IMR-90 (cell line): ENCODE results near the gene LRP3.

Source experiments
- CEBPB ChIP-seq: IDR thresholded peaks from 2 replicates; pipeline ENCODE4 v1.6.1; 2012; ENCODE audit warnings: low read depth, low read length, improper control_type of control experiment
- CHD1 ChIP-seq: IDR thresholded peaks from 2 replicates; pipeline ENCODE4 v1.6.1; 2012; ENCODE audit warnings: low read depth, low read length, improper control_type of control experiment
- MAFK ChIP-seq: IDR thresholded peaks from 2 replicates; pipeline ENCODE4 v1.6.1; 2012; ENCODE audit warnings: low read depth, low read length, improper control_type of control experiment
- POLR2A ChIP-seq: IDR thresholded peaks from 2 replicates; pipeline ENCODE4 v1.6.1; 2012; ENCODE audit warnings: mild to moderate bottlenecking, low read depth, low read length
- RFX5 ChIP-seq: IDR thresholded peaks from 2 replicates; pipeline ENCODE4 v1.8.0; 2012; ENCODE audit warnings: low read depth, mild to moderate bottlenecking, low read length, moderate library complexity
- SMC3 ChIP-seq: fragments of 150-350 bp; IDR thresholded peaks from 2 replicates; pipeline ENCODE4 v1.6.1; 2016; ENCODE audit warnings: low read depth, mild to moderate bottlenecking, antibody characterized with exemption, low read length, moderate library complexity
- TF ChIP-seq, protein P1 (sequence below): conservative IDR thresholded peaks from 2 replicates; pipeline ENCODE4 v1.5.1; 2012; ENCODE audit warnings: mild to moderate bottlenecking, low read depth, low read length, improper control_type of control experiment
- TF ChIP-seq, protein P2 (sequence below): fragments of 150-350 bp; IDR thresholded peaks from 2 replicates; pipeline ENCODE4 v1.6.1; 2017; ENCODE audit warnings: mild to moderate bottlenecking, antibody characterized with exemption, low read length, low read depth

- TF ChIP-seq, protein P1, sequence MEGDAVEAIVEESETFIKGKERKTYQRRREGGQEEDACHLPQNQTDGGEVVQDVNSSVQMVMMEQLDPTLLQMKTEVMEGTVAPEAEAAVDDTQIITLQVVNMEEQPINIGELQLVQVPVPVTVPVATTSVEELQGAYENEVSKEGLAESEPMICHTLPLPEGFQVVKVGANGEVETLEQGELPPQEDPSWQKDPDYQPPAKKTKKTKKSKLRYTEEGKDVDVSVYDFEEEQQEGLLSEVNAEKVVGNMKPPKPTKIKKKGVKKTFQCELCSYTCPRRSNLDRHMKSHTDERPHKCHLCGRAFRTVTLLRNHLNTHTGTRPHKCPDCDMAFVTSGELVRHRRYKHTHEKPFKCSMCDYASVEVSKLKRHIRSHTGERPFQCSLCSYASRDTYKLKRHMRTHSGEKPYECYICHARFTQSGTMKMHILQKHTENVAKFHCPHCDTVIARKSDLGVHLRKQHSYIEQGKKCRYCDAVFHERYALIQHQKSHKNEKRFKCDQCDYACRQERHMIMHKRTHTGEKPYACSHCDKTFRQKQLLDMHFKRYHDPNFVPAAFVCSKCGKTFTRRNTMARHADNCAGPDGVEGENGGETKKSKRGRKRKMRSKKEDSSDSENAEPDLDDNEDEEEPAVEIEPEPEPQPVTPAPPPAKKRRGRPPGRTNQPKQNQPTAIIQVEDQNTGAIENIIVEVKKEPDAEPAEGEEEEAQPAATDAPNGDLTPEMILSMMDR, result no peak
- no peak for TF ChIP-seq POLR2A
- no peak for TF ChIP-seq SMC3
- TF ChIP-seq CHD1, result no peak
- TF ChIP-seq RFX5, result no peak
- TF ChIP-seq, protein P2, sequence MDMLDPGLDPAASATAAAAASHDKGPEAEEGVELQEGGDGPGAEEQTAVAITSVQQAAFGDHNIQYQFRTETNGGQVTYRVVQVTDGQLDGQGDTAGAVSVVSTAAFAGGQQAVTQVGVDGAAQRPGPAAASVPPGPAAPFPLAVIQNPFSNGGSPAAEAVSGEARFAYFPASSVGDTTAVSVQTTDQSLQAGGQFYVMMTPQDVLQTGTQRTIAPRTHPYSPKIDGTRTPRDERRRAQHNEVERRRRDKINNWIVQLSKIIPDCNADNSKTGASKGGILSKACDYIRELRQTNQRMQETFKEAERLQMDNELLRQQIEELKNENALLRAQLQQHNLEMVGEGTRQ, result no peak
- no peak for TF ChIP-seq CEBPB
- TF ChIP-seq MAFK, result no peak
These were observed 4.0 kb downstream of the LRP3 start for GRCh38 chr19:33198169-33198568.
